ENCODE results near the gene LCN6. TPM values are rescaled to one million over a fixed set of nuclear protein-coding genes. Genes with fewer than 3 reads are reported as not detected.

The LCN6 gene
- total and polyA plus RNA-seq, 10 of the 15 experiments (the other 5 are each of a cell fraction or from before 2014, with no cell fraction given): not detected

GRCh38 chr9:136714893-136715274 lies 33.4 kb downstream of the LCN6 start:
- intact Hi-C loops (cut with micrococcal nuclease; ENCODE audit: unreplicated experiment) (no loop called here), in situ Hi-C loops (cut with MboI) (no loop called here)
- no peak overlapping the region for H2AFZ ChIP-seq (ENCODE audit: control insufficient read depth, low read depth, low read length)
- no peaks in the 10 kb centered on the region for H3K9me3 ChIP-seq (replicated peaks; ENCODE audit: control insufficient read depth, insufficient read depth, low read length)
- DNase-seq (ENCODE audit: low read depth, low spot score): no peak
- CTCF ChIA-PET: no interaction called here
- no peak overlapping the region for H3K27ac ChIP-seq (ENCODE audit: control insufficient read depth, insufficient read depth)
- H3K4me2 ChIP-seq (ENCODE audit: control insufficient read depth, insufficient read depth): no peak overlapping the region
- RAD21 ChIA-PET (ENCODE audit: unreplicated experiment): no interaction called here
- no peaks in the 10 kb centered on the region for H3K4me1 ChIP-seq (ENCODE audit: control insufficient read depth, insufficient read depth, low read length)
- H3K9ac ChIP-seq (ENCODE audit: control insufficient read depth, insufficient read depth, low read length): no peak overlapping the region
- H3K4me3 ChIP-seq: no peak overlapping the region
- no peaks in the 10 kb centered on the region for H3K79me2 ChIP-seq (ENCODE audit: control insufficient read depth, insufficient read depth, low read length)
- H3K27me3 ChIP-seq (replicated peaks in 1 of 2; ENCODE audit: control insufficient read depth in 2 of 2, insufficient read depth in 2 of 2, low read length in 1 of 2): peaks cover 2 to 7% of the 10 kb centered on the region in 2 experiments
- FAIRE-seq: no peak
- ATAC-seq: no peak
- whole genome bisulfite sequencing (ENCODE audit: insufficient coverage, insufficient replicate concordance, low lambda C conversion rate, missing lambda C conversion rate): 1% methylated on average over 8 of the region's 8 CpGs
- POLR2A ChIA-PET: no interaction called here
- H4K20me1 ChIP-seq (ENCODE audit: control insufficient read depth, insufficient read depth): no peaks in the 10 kb centered on the region
- no peak for TF ChIP-seq ZBTB11 (CRISPR knock-in tag; IDR thresholded peaks at IDR 0.05)
- TF ChIP-seq SPI1 (IDR thresholded peaks at IDR 0.05; ENCODE audit: borderline replicate concordance, insufficient read depth, low read depth, low read length): no peak
- TF ChIP-seq NR2F1 (conservative IDR thresholded peaks at IDR 0.05): no peak
- TF ChIP-seq NR2C1 (IDR thresholded peaks at IDR 0.05): no peak
- no peak for TF ChIP-seq NBN (IDR thresholded peaks at IDR 0.05)
- no peak for TF ChIP-seq FOXK2 (IDR thresholded peaks at IDR 0.05)
- no peak for TF ChIP-seq POU2F2 (IDR thresholded peaks at IDR 0.05; ENCODE audit: borderline replicate concordance, low read depth, low read length)
- TF ChIP-seq ETV6 (conservative IDR thresholded peaks at IDR 0.05 in 1 of 2, IDR thresholded peaks at IDR 0.05 in 1 of 2; ENCODE audit: borderline replicate concordance in 1 of 2, low read depth in 1 of 2): no peak
- TF ChIP-seq YY1 (IDR thresholded peaks at IDR 0.05; ENCODE audit: low read depth, low read length): no peak
- no peaks in the 10 kb centered on the region for H3K36me3 ChIP-seq (ENCODE audit: control insufficient read depth in 2 of 2, insufficient read depth in 2 of 2, low read length in 1 of 2)
- BruUV-seq (replicated peaks): no TSS peak
- SMC1A ChIA-PET (ENCODE audit: uncharacterized antibody, unreplicated experiment): no interaction called here
